ENCODE results near the gene MAB21L2. TPM values are rescaled to one million over a fixed set of nuclear protein-coding genes. Genes with fewer than 3 reads are reported as not detected.
"Not testable (repeated sequence)": the region's sequence is repeated elsewhere in the genome, so short reads cannot be mapped to it uniquely, and the experiment has no call there.

MAB21L2 gene
- 0.40 TPM for polyA plus RNA-seq (2013, experiment 1 of 2; ENCODE audit: insufficient read length)
- polyA plus RNA-seq (2013, experiment 2 of 2; ENCODE audit: insufficient read length), result 0.46 TPM

- DNase-seq, result no peak
Measured at GRCh38 chr4:150582146-150582872, at the start of gene MAB21L2. TSS of gene MAB21L2 (plus strand) at chr4:150582151. CDS start at chr4:150583030, 879 bp downstream.

GRCh38 chr4:150533673-150534072 is 48.3 kb upstream of the MAB21L2 start:
- no peak for DNase-seq

GRCh38 chr4:150534818-150535217 is 47.1 kb upstream of the MAB21L2 start:
- no peak for DNase-seq

- DNase-seq, result not testable (repeated sequence)
Measured at GRCh38 chr4:150537911-150538310, 44.0 kb upstream of the MAB21L2 start.

- no peak for DNase-seq
Measured at GRCh38 chr4:150540536-150540935, 41.4 kb upstream of the MAB21L2 start.

- no peak for DNase-seq
Measured at GRCh38 chr4:150540959-150541360, 41.0 kb upstream of the MAB21L2 start.

- DNase-seq, result no peak
Measured at GRCh38 chr4:150541681-150542080, 40.3 kb upstream of the MAB21L2 start.

GRCh38 chr4:150543042-150543441 is 38.9 kb upstream of the MAB21L2 start:
- DNase-seq, result no peak

GRCh38 chr4:150546286-150546685 is 35.7 kb upstream of the MAB21L2 start:
- DNase-seq, result no peak

- no peak for DNase-seq
Measured at GRCh38 chr4:150547154-150547838, 34.7 kb upstream of the MAB21L2 start.

GRCh38 chr4:150557811-150558210 is 24.1 kb upstream of the MAB21L2 start:
- DNase-seq, result not testable (repeated sequence)

GRCh38 chr4:150561143-150561737 is 20.7 kb upstream of the MAB21L2 start:
- DNase-seq, result no peak

GRCh38 chr4:150562250-150562649 is 19.7 kb upstream of the MAB21L2 start:
- no peak for DNase-seq

GRCh38 chr4:150562751-150563150 is 19.2 kb upstream of the MAB21L2 start:
- DNase-seq, result no peak

- DNase-seq, result not testable (repeated sequence)
Measured at GRCh38 chr4:150564967-150565366, 17.0 kb upstream of the MAB21L2 start.

GRCh38 chr4:150567070-150567469 is 14.9 kb upstream of the MAB21L2 start:
- no peak for DNase-seq

GRCh38 chr4:150569384-150569987 is 12.5 kb upstream of the MAB21L2 start:
- peak; percentile 8 for DNase-seq

GRCh38 chr4:150569998-150570535 is 11.9 kb upstream of the MAB21L2 start:
- DNase-seq, result no peak

- DNase-seq, result no peak
Measured at GRCh38 chr4:150570862-150571261, 11.1 kb upstream of the MAB21L2 start.

- DNase-seq, result no peak
Measured at GRCh38 chr4:150572704-150573504, 9.0 kb upstream of the MAB21L2 start.

- peak; percentile 51 for DNase-seq
Measured at GRCh38 chr4:150573534-150573933, 8.4 kb upstream of the MAB21L2 start.

GRCh38 chr4:150574678-150575077 is 7.3 kb upstream of the MAB21L2 start:
- no peak for DNase-seq
